C4-2B (cell line): ENCODE data around the gene ZNF714.

Source experiments
- ZFX ChIP-seq: fragments of 450-650 bp; IDR thresholded peaks from 2 replicates; pipeline ENCODE4 v1.6.1; 2017
- TF ChIP-seq, protein P1 (sequence below): fragments of 450-650 bp; conservative IDR thresholded peaks from 2 replicates; pipeline ENCODE4 v1.5.1; 2017; ENCODE audit warnings: mild to moderate bottlenecking

DNA sequence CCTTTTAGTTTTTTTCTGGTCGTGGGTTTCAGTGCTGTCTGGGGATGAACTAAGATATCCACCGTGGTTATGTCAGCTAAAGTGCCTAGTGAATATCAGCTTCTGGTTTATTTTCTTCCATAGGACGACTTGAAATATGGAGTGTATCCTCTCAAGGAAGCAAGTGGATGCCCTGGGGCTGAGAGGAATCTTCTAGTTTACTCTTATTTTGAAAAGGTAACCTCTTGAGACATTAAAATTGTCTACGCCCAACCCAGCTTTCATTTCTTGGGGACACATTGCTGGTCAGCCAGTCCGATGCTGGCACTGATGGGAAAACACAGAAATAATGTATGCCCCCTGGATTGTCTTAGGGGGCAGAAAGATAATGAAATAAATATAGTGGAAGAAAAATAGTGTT, 61.4 kb downstream of the ZNF714 start:
- TF ChIP-seq, protein P1, sequence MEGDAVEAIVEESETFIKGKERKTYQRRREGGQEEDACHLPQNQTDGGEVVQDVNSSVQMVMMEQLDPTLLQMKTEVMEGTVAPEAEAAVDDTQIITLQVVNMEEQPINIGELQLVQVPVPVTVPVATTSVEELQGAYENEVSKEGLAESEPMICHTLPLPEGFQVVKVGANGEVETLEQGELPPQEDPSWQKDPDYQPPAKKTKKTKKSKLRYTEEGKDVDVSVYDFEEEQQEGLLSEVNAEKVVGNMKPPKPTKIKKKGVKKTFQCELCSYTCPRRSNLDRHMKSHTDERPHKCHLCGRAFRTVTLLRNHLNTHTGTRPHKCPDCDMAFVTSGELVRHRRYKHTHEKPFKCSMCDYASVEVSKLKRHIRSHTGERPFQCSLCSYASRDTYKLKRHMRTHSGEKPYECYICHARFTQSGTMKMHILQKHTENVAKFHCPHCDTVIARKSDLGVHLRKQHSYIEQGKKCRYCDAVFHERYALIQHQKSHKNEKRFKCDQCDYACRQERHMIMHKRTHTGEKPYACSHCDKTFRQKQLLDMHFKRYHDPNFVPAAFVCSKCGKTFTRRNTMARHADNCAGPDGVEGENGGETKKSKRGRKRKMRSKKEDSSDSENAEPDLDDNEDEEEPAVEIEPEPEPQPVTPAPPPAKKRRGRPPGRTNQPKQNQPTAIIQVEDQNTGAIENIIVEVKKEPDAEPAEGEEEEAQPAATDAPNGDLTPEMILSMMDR: no peak
- TF ChIP-seq ZFX: no peak
